ENCODE results near the gene RNGTT. TPM values are rescaled to one million over a fixed set of nuclear protein-coding genes. Genes with fewer than 3 reads are reported as not detected.

RNGTT gene
- total RNA-seq, 1 donor from 2014 or later, result 23.3 TPM

- Mint-ChIP-seq H3K36me3 (ENCODE audit: low read depth) (peaks cover 62% of the 10 kb centered on the region), H3K27ac (ENCODE audit: unreplicated experiment) (no peak overlapping the region), H3K27me3 (ENCODE audit: low read depth) (no peaks in the 10 kb centered on the region), H3K4me3 (no peak overlapping the region), H3K4me1 (no peaks in the 10 kb centered on the region), H3K9me3 (peaks cover 19% of the 10 kb centered on the region)
- no peak for DNase-seq (ENCODE audit: low read depth, low spot score)
- TF ChIP-seq CTCF (conservative IDR thresholded peaks at IDR 0.05), result no peak
These were observed 293.0 kb downstream of the RNGTT start for GRCh38 chr6:88670369-88670768.

GRCh38 chr6:88669475-88669874, 293.9 kb downstream of the RNGTT start:
- DNase-seq (ENCODE audit: low read depth, low spot score), result no peak
- peaks cover 19% of the 10 kb centered on the region for H3K9me3 Mint-ChIP-seq
- no peak for TF ChIP-seq CTCF (conservative IDR thresholded peaks at IDR 0.05)
- H3K4me1 Mint-ChIP-seq, result no peaks in the 10 kb centered on the region
- no peak overlapping the region for H3K4me3 Mint-ChIP-seq
- no peaks in the 10 kb centered on the region for H3K27me3 Mint-ChIP-seq (ENCODE audit: low read depth)
- peaks cover 60% of the 10 kb centered on the region for H3K36me3 Mint-ChIP-seq (ENCODE audit: low read depth)
- no peak overlapping the region for H3K27ac Mint-ChIP-seq (ENCODE audit: unreplicated experiment)

- no peak for DNase-seq (ENCODE audit: low read depth, low spot score)
- Mint-ChIP-seq H3K36me3 (ENCODE audit: low read depth) (peaks cover 65% of the 10 kb centered on the region), H3K27ac (ENCODE audit: unreplicated experiment) (no peak overlapping the region), H3K27me3 (ENCODE audit: low read depth) (no peaks in the 10 kb centered on the region), H3K9me3 (peaks cover 28% of the 10 kb centered on the region), H3K4me1 (no peaks in the 10 kb centered on the region), H3K4me3 (no peak overlapping the region)
- no peak for TF ChIP-seq CTCF (conservative IDR thresholded peaks at IDR 0.05)
These were observed 296.5 kb downstream of the RNGTT start for GRCh38 chr6:88666901-88667300.

GRCh38 chr6:88665131-88665530, 298.3 kb downstream of the RNGTT start:
- TF ChIP-seq CTCF (conservative IDR thresholded peaks at IDR 0.05), result no peak
- H3K27ac Mint-ChIP-seq (ENCODE audit: unreplicated experiment), result no peak overlapping the region
- DNase-seq (ENCODE audit: low read depth, low spot score), result no peak
- H3K4me3 Mint-ChIP-seq, result no peak overlapping the region
- H3K27me3 Mint-ChIP-seq (ENCODE audit: low read depth), result no peaks in the 10 kb centered on the region
- H3K9me3 Mint-ChIP-seq, result peaks cover 26% of the 10 kb centered on the region
- peaks cover 60% of the 10 kb centered on the region for H3K36me3 Mint-ChIP-seq (ENCODE audit: low read depth)
- no peaks in the 10 kb centered on the region for H3K4me1 Mint-ChIP-seq

- no peak for TF ChIP-seq CTCF (conservative IDR thresholded peaks at IDR 0.05)
- Mint-ChIP-seq H3K36me3 (ENCODE audit: low read depth) (peaks cover 55% of the 10 kb centered on the region), H3K9me3 (peaks cover 23% of the 10 kb centered on the region), H3K4me3 (no peak overlapping the region), H3K27ac (ENCODE audit: unreplicated experiment) (no peak overlapping the region), H3K4me1 (no peaks in the 10 kb centered on the region), H3K27me3 (ENCODE audit: low read depth) (no peaks in the 10 kb centered on the region)
- no peak for DNase-seq (ENCODE audit: low read depth, low spot score)
These were observed 299.6 kb downstream of the RNGTT start for GRCh38 chr6:88663801-88664200.

Measured in neural crest cell (in vitro differentiated cells).